ENCODE measurements around the gene AUTS2. TPM values are rescaled to one million over a fixed set of nuclear protein-coding genes. Genes with fewer than 3 reads are reported as not detected.

Gene AUTS2
- total RNA-seq, 1 experiment from 2014 or later = 50.0 TPM

GRCh38 chr7:69967689-69968450 lies 369.6 kb downstream of the AUTS2 start:
- ChIA-PET CTCF (no interaction called here), POLR2A (no interaction called here)
- TF ChIP-seq CTCF (IDR thresholded peaks at IDR 0.05) (no peak), PRRX2 (CRISPR knock-in tag; IDR thresholded peaks at IDR 0.05) (no peak)
- no peaks in the 10 kb centered on the region for H3K9me3 Mint-ChIP-seq
- H3K4me1 Mint-ChIP-seq = peaks cover 37% of the 10 kb centered on the region
- no peaks in the 10 kb centered on the region for H3K36me3 Mint-ChIP-seq
- ATAC-seq (peak; percentile 39; the same call in 1 of the 2 replicates), DNase-seq (ENCODE audit: low spot score) (no peak)
- peak overlapping the region; percentile 50; the same call in 1 of the 2 replicates for H3K27ac Mint-ChIP-seq
- no peaks in the 10 kb centered on the region; the same call in 1 of the 2 replicates for H3K27me3 Mint-ChIP-seq (ENCODE audit: low read depth)
- H3K4me3 Mint-ChIP-seq = peak overlapping the region; percentile 41

- Mint-ChIP-seq H3K27ac (no peak overlapping the region), H3K27me3 (ENCODE audit: low read depth) (no peaks in the 10 kb centered on the region; the same call in 1 of the 2 replicates), H3K36me3 (no peaks in the 10 kb centered on the region), H3K4me1 (peaks cover 32% of the 10 kb centered on the region), H3K4me3 (no peak overlapping the region), H3K9me3 (no peaks in the 10 kb centered on the region)
- DNase-seq (ENCODE audit: low spot score) = no peak
- ChIA-PET CTCF (no interaction called here), POLR2A (no interaction called here)
- TF ChIP-seq IRF2 (CRISPR knock-in tag; IDR thresholded peaks at IDR 0.05; ENCODE audit: borderline replicate concordance, low read depth) (no peak), MLX (CRISPR knock-in tag; IDR thresholded peaks at IDR 0.05) (no peak)
- no peak for ATAC-seq
Measured at GRCh38 chr7:69968969-69969556, 370.8 kb downstream of the AUTS2 start.

- POLR2A ChIA-PET = no interaction called here
- H3K27ac Mint-ChIP-seq = no peak overlapping the region
- CTCF ChIA-PET = no interaction called here
- H3K4me1 Mint-ChIP-seq = peaks cover 6% of the 10 kb centered on the region
- no peak overlapping the region for H3K4me3 Mint-ChIP-seq
- no peaks in the 10 kb centered on the region for H3K36me3 Mint-ChIP-seq
- peaks cover 7% of the 10 kb centered on the region; the same call in 1 of the 2 replicates for H3K9me3 Mint-ChIP-seq
- DNase-seq (ENCODE audit: low spot score) (no peak), ATAC-seq (no peak)
- no peaks in the 10 kb centered on the region for H3K27me3 Mint-ChIP-seq (ENCODE audit: low read depth)
- TF ChIP-seq IRF2 (CRISPR knock-in tag; IDR thresholded peaks at IDR 0.05; ENCODE audit: borderline replicate concordance, low read depth) = no peak
- TF ChIP-seq CREB1 (CRISPR knock-in tag; IDR thresholded peaks at IDR 0.05) = no peak
- TF ChIP-seq ZNF317 (CRISPR knock-in tag; IDR thresholded peaks at IDR 0.05; ENCODE audit: borderline replicate concordance, low read depth) = no peak
- no peak for TF ChIP-seq ZNF219 (CRISPR knock-in tag; IDR thresholded peaks at IDR 0.05; ENCODE audit: borderline replicate concordance)
- TF ChIP-seq GABPB1 (CRISPR knock-in tag; IDR thresholded peaks at IDR 0.05) = no peak
- TF ChIP-seq ZBTB43 (CRISPR knock-in tag; IDR thresholded peaks at IDR 0.05) = no peak
- no peak for TF ChIP-seq ATF1 (CRISPR knock-in tag; IDR thresholded peaks at IDR 0.05)
- TF ChIP-seq ZNF232 (CRISPR knock-in tag; IDR thresholded peaks at IDR 0.05) = no peak
- no peak for TF ChIP-seq TEAD1 (CRISPR knock-in tag; IDR thresholded peaks at IDR 0.05)
- no peak for TF ChIP-seq ZNF532 (CRISPR knock-in tag; IDR thresholded peaks at IDR 0.05; ENCODE audit: borderline replicate concordance)
- TF ChIP-seq FOXP4 (CRISPR knock-in tag; IDR thresholded peaks at IDR 0.05) = no peak
- TF ChIP-seq GTF2I (CRISPR knock-in tag; conservative IDR thresholded peaks at IDR 0.05) = no peak
- TF ChIP-seq OVOL2 (CRISPR knock-in tag; IDR thresholded peaks at IDR 0.05; ENCODE audit: borderline replicate concordance) = no peak
- no peak for TF ChIP-seq SOX15 (CRISPR knock-in tag; IDR thresholded peaks at IDR 0.05)
- no peak for TF ChIP-seq E2F1 (CRISPR knock-in tag; IDR thresholded peaks at IDR 0.05)
Measured at GRCh38 chr7:69981646-69982045, 383.4 kb downstream of the AUTS2 start.
